Fibroblast of mammary gland (primary cell): Measurements from ENCODE around the gene CDKN3.

Source experiments
- DNase-seq: peaks from one replicate; pipeline ENCODE4 v3.0.0-alpha.2; 2010; ENCODE audit warnings: low read depth
- H3K4me3 ChIP-seq: 2 replicates; pipeline ENCODE4 v1.5.1; 2011; ENCODE audit warnings: low read depth, mild to moderate bottlenecking, low read length, moderate library complexity; ENCODE audit not compliant: control insufficient read depth
- CTCF ChIP-seq: conservative IDR thresholded peaks from 2 replicates; pipeline ENCODE4 v1.5.1; 2011; ENCODE audit warnings: low read depth, low read length, inconsistent platforms; ENCODE audit not compliant: control insufficient read depth, insufficient read depth

Gene CDKN3

GRCh38 chr14:54353266-54353665 lies 43.5 kb upstream of the CDKN3 start:
- no peak for DNase-seq
- no peak overlapping the region for H3K4me3 ChIP-seq
- no peak for TF ChIP-seq CTCF

- no peak for DNase-seq
- TF ChIP-seq CTCF = no peak
- H3K4me3 ChIP-seq = no peak overlapping the region
Observed at GRCh38 chr14:54353694-54354093, 43.1 kb upstream of the CDKN3 start.

- H3K4me3 ChIP-seq = no peak overlapping the region
- DNase-seq = no peak
- no peak for TF ChIP-seq CTCF
Observed at GRCh38 chr14:54354096-54354495, 42.7 kb upstream of the CDKN3 start.

- no peak for TF ChIP-seq CTCF
- no peak overlapping the region for H3K4me3 ChIP-seq
- DNase-seq = no peak
Observed at GRCh38 chr14:54354968-54355641, 41.7 kb upstream of the CDKN3 start.

GRCh38 chr14:54355698-54356097 lies 41.1 kb upstream of the CDKN3 start:
- no peak for TF ChIP-seq CTCF
- no peak for DNase-seq
- no peak overlapping the region for H3K4me3 ChIP-seq

GRCh38 chr14:54356172-54356571 lies 40.6 kb upstream of the CDKN3 start:
- TF ChIP-seq CTCF = no peak
- H3K4me3 ChIP-seq = no peak overlapping the region
- peak; percentile 65 for DNase-seq

- DNase-seq = no peak
- H3K4me3 ChIP-seq = no peak overlapping the region
- TF ChIP-seq CTCF = no peak
Observed at GRCh38 chr14:54360667-54361066, 36.1 kb upstream of the CDKN3 start.
